ENCODE results near the gene ROCK2. TPM values are rescaled to one million over a fixed set of nuclear protein-coding genes. Genes with fewer than 3 reads are reported as not detected.
A peak's percentile ranks its signal among the peaks of the same experiment; 100 is the strongest.

ROCK2 gene
- total and polyA plus RNA-seq, 2 donors (not counting 1 experiment from before 2014, with no cell fraction given) = 2.3 to 30.2 TPM

DNA sequence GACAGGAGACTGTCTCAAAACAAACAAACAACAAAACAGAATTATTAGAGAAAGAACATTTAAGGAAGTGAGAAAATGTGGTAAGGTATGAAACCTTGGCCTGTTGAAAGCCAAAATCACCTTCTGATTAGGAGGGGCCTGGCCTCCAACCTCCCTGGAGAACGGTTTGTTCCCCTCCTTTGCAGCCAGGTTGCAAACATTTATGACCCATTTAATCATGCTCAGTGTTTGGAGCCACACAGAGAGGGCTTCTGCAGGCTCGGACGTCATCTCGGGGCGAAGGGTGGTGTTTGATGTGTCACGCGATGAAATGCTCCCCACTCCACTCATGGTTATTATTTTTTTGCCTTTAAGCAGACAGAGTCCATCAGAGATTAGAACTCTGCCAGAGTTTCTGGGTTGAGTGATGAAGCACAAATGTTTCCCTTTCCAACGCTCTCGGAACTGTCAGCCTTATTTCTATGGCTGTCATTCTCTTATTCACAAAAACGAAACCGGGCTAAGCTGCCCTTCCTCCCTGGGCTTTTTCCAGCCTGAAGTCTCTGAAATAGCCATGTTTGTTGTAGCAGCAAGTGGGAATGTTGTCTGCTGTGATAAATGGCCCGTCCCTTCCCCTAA is 33.6 kb upstream of the ROCK2 start:
- no peak overlapping the region for H3K4me3 ChIP-seq (ENCODE audit: control extremely low read depth in 1 of 5, extremely low read depth in 1 of 5, insufficient read depth in 1 of 5, low read depth in 2 of 5, low read length in 4 of 5)
- H3K4me1 Mint-ChIP-seq = peaks cover 45% of the 10 kb centered on the region
- POLR2A ChIA-PET = no interaction called here
- ATAC-seq (ENCODE audit: low read depth) (peak; percentile 83), DNase-seq (peak; percentile 60)
- TF ChIP-seq, protein P1, sequence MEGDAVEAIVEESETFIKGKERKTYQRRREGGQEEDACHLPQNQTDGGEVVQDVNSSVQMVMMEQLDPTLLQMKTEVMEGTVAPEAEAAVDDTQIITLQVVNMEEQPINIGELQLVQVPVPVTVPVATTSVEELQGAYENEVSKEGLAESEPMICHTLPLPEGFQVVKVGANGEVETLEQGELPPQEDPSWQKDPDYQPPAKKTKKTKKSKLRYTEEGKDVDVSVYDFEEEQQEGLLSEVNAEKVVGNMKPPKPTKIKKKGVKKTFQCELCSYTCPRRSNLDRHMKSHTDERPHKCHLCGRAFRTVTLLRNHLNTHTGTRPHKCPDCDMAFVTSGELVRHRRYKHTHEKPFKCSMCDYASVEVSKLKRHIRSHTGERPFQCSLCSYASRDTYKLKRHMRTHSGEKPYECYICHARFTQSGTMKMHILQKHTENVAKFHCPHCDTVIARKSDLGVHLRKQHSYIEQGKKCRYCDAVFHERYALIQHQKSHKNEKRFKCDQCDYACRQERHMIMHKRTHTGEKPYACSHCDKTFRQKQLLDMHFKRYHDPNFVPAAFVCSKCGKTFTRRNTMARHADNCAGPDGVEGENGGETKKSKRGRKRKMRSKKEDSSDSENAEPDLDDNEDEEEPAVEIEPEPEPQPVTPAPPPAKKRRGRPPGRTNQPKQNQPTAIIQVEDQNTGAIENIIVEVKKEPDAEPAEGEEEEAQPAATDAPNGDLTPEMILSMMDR (IDR thresholded peaks at IDR 0.05) = no peak
- no peak for TF ChIP-seq EZH2 (IDR thresholded peaks at IDR 0.05; ENCODE audit: borderline replicate concordance, insufficient read depth, low read depth, low read length, poor library complexity, severe bottlenecking)
- 53% methylated on average over 4 of the region's 12 CpGs for WGBS (ENCODE audit: insufficient coverage)
- intact Hi-C loops (cut with micrococcal nuclease) = no loop called here
- H3K9me3 Mint-ChIP-seq (ENCODE audit: insufficient read depth) = no peaks in the 10 kb centered on the region
- H4K20me1 ChIP-seq (ENCODE audit: control insufficient read depth, insufficient read depth, low read length, poor library complexity, severe bottlenecking) = no peaks in the 10 kb centered on the region
- no peaks in the 10 kb centered on the region for H3K27me3 ChIP-seq (replicated peaks in 1 of 4; ENCODE audit: control extremely low read depth in 1 of 4, control insufficient read depth in 3 of 4, insufficient read depth in 4 of 4, low read length in 3 of 4)
- no peaks in the 10 kb centered on the region for H3K27me3 Mint-ChIP-seq
- peak overlapping the region; percentile 11 for H3K9ac ChIP-seq (ENCODE audit: low read length)
- H3K9me3 ChIP-seq (ENCODE audit: control extremely low read depth in 1 of 3, control insufficient read depth in 2 of 3, insufficient read depth in 1 of 3, low read length in 2 of 3) = peaks cover 0 to 10% (median 0%) of the 10 kb centered on the region in 3 donors
- peaks cover 31 to 38% of the 10 kb centered on the region in 2 donors for H3K4me1 ChIP-seq (ENCODE audit: control insufficient read depth in 2 of 2, insufficient read depth in 2 of 2, low read length in 2 of 2)
- peak overlapping the region; percentile 61 for H3K27ac Mint-ChIP-seq
- H3K4me3 Mint-ChIP-seq = peak overlapping the region; percentile 45
- H2AFZ ChIP-seq (ENCODE audit: insufficient read depth, low read depth, low read length, poor library complexity, severe bottlenecking) = peak overlapping the region; percentile 14
- no peaks in the 10 kb centered on the region for H3K36me3 ChIP-seq (replicated peaks in 1 of 2; ENCODE audit: control extremely low read depth in 1 of 2, control insufficient read depth in 1 of 2, extremely low read depth in 1 of 2, insufficient read depth in 2 of 2, low read length in 1 of 2)
- peak overlapping the region; percentile 50 for H3K4me2 ChIP-seq (replicated peaks; ENCODE audit: low read depth, low read length, poor library complexity, severe bottlenecking)
- peak overlapping the region; percentile 16 to 30 for H3K27ac ChIP-seq (ENCODE audit: low read length in 2 of 2)
- CTCF ChIA-PET = interaction anchor here (1.1 kb wide), 1 partner anchor 144 kb away, joined by 3 read pairs; no protein-coding TSS in a partner anchor
- no peaks in the 10 kb centered on the region for H3K79me2 ChIP-seq (ENCODE audit: control insufficient read depth, insufficient read depth, low read length)

GRCh38 chr2:11376071-11376470 is 31.6 kb upstream of the ROCK2 start:
- TF ChIP-seq EZH2 (IDR thresholded peaks at IDR 0.05; ENCODE audit: borderline replicate concordance, insufficient read depth, low read depth, low read length, poor library complexity, severe bottlenecking) = no peak
- TF ChIP-seq, protein P1 (IDR thresholded peaks at IDR 0.05) = no peak
- WGBS (ENCODE audit: insufficient coverage) = 95% methylated on average over 7 of the region's 7 CpGs
- ATAC-seq (ENCODE audit: low read depth) (no peak), DNase-seq (no peak)
- POLR2A ChIA-PET = no interaction called here
- H3K4me3 Mint-ChIP-seq = no peak overlapping the region
- H2AFZ ChIP-seq (ENCODE audit: insufficient read depth, low read depth, low read length, poor library complexity, severe bottlenecking) = no peak overlapping the region
- CTCF ChIA-PET = interaction anchor here (0.9 kb wide), 1 partner anchor 31 kb away, joined by 3 read pairs; the partner anchor contains the start of gene ROCK2
- no peak overlapping the region for H3K4me2 ChIP-seq (replicated peaks; ENCODE audit: low read depth, low read length, poor library complexity, severe bottlenecking)
- no peaks in the 10 kb centered on the region for H3K36me3 ChIP-seq (replicated peaks in 1 of 2; ENCODE audit: control extremely low read depth in 1 of 2, control insufficient read depth in 1 of 2, extremely low read depth in 1 of 2, insufficient read depth in 2 of 2, low read length in 1 of 2)
- no peaks in the 10 kb centered on the region for H4K20me1 ChIP-seq (ENCODE audit: control insufficient read depth, insufficient read depth, low read length, poor library complexity, severe bottlenecking)
- no peak overlapping the region for H3K4me3 ChIP-seq (ENCODE audit: control extremely low read depth in 1 of 5, extremely low read depth in 1 of 5, insufficient read depth in 1 of 5, low read depth in 2 of 5, low read length in 4 of 5)
- H3K4me1 ChIP-seq (ENCODE audit: control insufficient read depth in 2 of 2, insufficient read depth in 2 of 2, low read length in 2 of 2) = peaks cover 33 to 40% of the 10 kb centered on the region in 2 donors
- intact Hi-C loops (cut with micrococcal nuclease) = no loop called here
- H3K27me3 Mint-ChIP-seq = no peaks in the 10 kb centered on the region
- H3K79me2 ChIP-seq (ENCODE audit: control insufficient read depth, insufficient read depth, low read length) = no peaks in the 10 kb centered on the region
- H3K27me3 ChIP-seq (replicated peaks in 1 of 4; ENCODE audit: control extremely low read depth in 1 of 4, control insufficient read depth in 3 of 4, insufficient read depth in 4 of 4, low read length in 3 of 4) = no peaks in the 10 kb centered on the region
- H3K27ac Mint-ChIP-seq = peak overlapping the region; percentile 46
- no peak overlapping the region for H3K27ac ChIP-seq (ENCODE audit: low read length in 2 of 2)
- no peaks in the 10 kb centered on the region for H3K9me3 Mint-ChIP-seq (ENCODE audit: insufficient read depth)
- H3K9me3 ChIP-seq (ENCODE audit: control extremely low read depth in 1 of 3, control insufficient read depth in 2 of 3, insufficient read depth in 1 of 3, low read length in 2 of 3) = peaks cover 0 to 13% (median 0%) of the 10 kb centered on the region in 3 donors
- H3K9ac ChIP-seq (ENCODE audit: low read length) = no peak overlapping the region
- H3K4me1 Mint-ChIP-seq = peaks cover 46% of the 10 kb centered on the region
